H1 (cell line): Measurements from ENCODE around the gene PHC2. TPM values are rescaled to one million over a fixed set of nuclear protein-coding genes. Genes with fewer than 3 reads are reported as not detected.

ENCODE experiments used
- CTCF ChIA-PET: fragments of 300-600 bp; sonication (Branson Sonifier 250); formaldehyde crosslinking; loops from one replicate; lab custom pipeline; 2021; ENCODE audit not compliant: partially characterized antibody; lab: Charles Lee
- POLR2A ChIA-PET: fragments of 300-600 bp; sonication (Branson Sonifier 250); formaldehyde crosslinking; loops from one replicate; lab custom pipeline; 2021; ENCODE audit warnings: inconsistent platforms; ENCODE audit not compliant: partially characterized antibody; lab: Charles Lee
- DNase-seq, 2 experiments: peaks; one replicate each; pipeline versions ENCODE4 v3.0.0 to v3.0.0-alpha.2; 2010 to 2022; ENCODE audit warnings: low spot score in 2 of 2, low read depth in 1 of 2, mixed read lengths in 1 of 2
- FAIRE-seq: peaks from 2 replicates; lab custom pipeline; 2011; peaks lifted over from hg19 to GRCh38; lab: Jason Lieb, UNC
- H2AFZ ChIP-seq: 2 replicates; pipeline ENCODE4 v1.8.1; 2012; ENCODE audit warnings: low read length, inconsistent platforms
- H2AK5ac ChIP-seq: 2 replicates; pipeline ENCODE4 v1.6.1; 2013; ENCODE audit warnings: low read depth, low read length
- H2BK120ac ChIP-seq: replicated peaks from 2 replicates; pipeline ENCODE3; 2013; ENCODE audit warnings: low read depth, low read length, inconsistent platforms
- H2BK12ac ChIP-seq: 2 replicates; pipeline ENCODE4 v1.6.1; 2013; ENCODE audit warnings: low read depth, low read length
- H2BK15ac ChIP-seq: 2 replicates; pipeline ENCODE4 v1.6.1; 2013; ENCODE audit warnings: low read length
- H2BK20ac ChIP-seq: 2 replicates; pipeline ENCODE4 v1.6.1; 2013; ENCODE audit warnings: low read length
- H2BK5ac ChIP-seq: 2 replicates; pipeline ENCODE4 v1.6.1; 2013; ENCODE audit warnings: low read depth, low read length
- H3K14ac ChIP-seq: 2 replicates; pipeline ENCODE4 v1.6.1; 2013; ENCODE audit warnings: inconsistent platforms; ENCODE audit not compliant: insufficient read length
- H3K18ac ChIP-seq: 2 replicates; pipeline ENCODE4 v1.6.1; 2013; ENCODE audit warnings: low read length; ENCODE audit errors: extremely low read depth
- H3K23ac ChIP-seq: 2 replicates; pipeline ENCODE4 v1.6.1; 2013; ENCODE audit warnings: inconsistent platforms; ENCODE audit not compliant: insufficient read length
- H3K23me2 ChIP-seq: 2 replicates; pipeline ENCODE4 v1.6.1; 2013; ENCODE audit warnings: low read depth, low read length
- H3K27ac ChIP-seq: 2 replicates; pipeline ENCODE4 v1.6.1; 2011; ENCODE audit warnings: low read depth, low read length, inconsistent platforms
- H3K27me3 ChIP-seq, 4 experiments: replicated peaks in 1 of 4; 1 replicate in 1 of 4; 2 replicates in 3 of 4; pipeline versions ENCODE4 v1.6.1 to v1.8.1; 2011 to 2013; ENCODE audit warnings: low read length in 3 of 4, mild to moderate bottlenecking in 3 of 4, inconsistent platforms in 2 of 4, mixed read lengths in 2 of 4, moderate library complexity in 1 of 4; ENCODE audit not compliant: control insufficient read depth in 3 of 4, insufficient read depth in 3 of 4; ENCODE audit errors: extremely low read depth in 1 of 4
- H3K36me3 ChIP-seq, 4 experiments: 2 replicates each; pipeline versions ENCODE4 v1.6.1 to v1.8.1; 2011 to 2013; ENCODE audit warnings: mild to moderate bottlenecking in 4 of 4, low read length in 3 of 4, moderate library complexity in 2 of 4, control low read depth in 1 of 4, inconsistent platforms in 1 of 4; ENCODE audit not compliant: insufficient read depth in 4 of 4, control insufficient read depth in 2 of 4
- H3K4ac ChIP-seq: replicated peaks from 2 replicates; pipeline ENCODE3; 2013; ENCODE audit warnings: low read length, low read depth, mixed read lengths, inconsistent platforms; ENCODE audit not compliant: insufficient read length
- H3K4me1 ChIP-seq, 4 experiments: replicated peaks in 1 of 4; 1 replicate in 1 of 4; 2 replicates in 3 of 4; pipeline versions ENCODE4 v1.6.1 to v1.8.1; 2011 to 2013; ENCODE audit warnings: low read length in 3 of 4, inconsistent platforms in 2 of 4, mixed read lengths in 1 of 4; ENCODE audit not compliant: insufficient read depth in 4 of 4, control insufficient read depth in 3 of 4
- H3K4me2 ChIP-seq, 2 experiments: 2 replicates each; pipeline versions ENCODE4 v1.6.1 to v1.8.1; 2011 to 2013; ENCODE audit warnings: low read depth in 2 of 2, low read length in 2 of 2, control low read depth in 1 of 2, inconsistent platforms in 1 of 2, mild to moderate bottlenecking in 1 of 2; ENCODE audit not compliant: insufficient read depth in 1 of 2
- H3K4me3 ChIP-seq, 4 experiments: fragments of 200-600, 300-600 bp in 1 of 4; sonication (generic), shearing (Covaris generic), sonication (Bioruptor Twin) in 1 of 4; 2 replicates each; pipeline versions ENCODE4 v1.5.1 to v1.8.1; 2011 to 2016; ENCODE audit warnings: low read length in 4 of 4, low read depth in 3 of 4, control low read depth in 2 of 4, inconsistent platforms in 2 of 4, mild to moderate bottlenecking in 2 of 4, mixed read lengths in 1 of 4, moderate library complexity in 1 of 4; ENCODE audit not compliant: insufficient read depth in 2 of 4; ENCODE audit errors: extremely low read depth in 1 of 4
- H3K56ac ChIP-seq: replicated peaks from 2 replicates; pipeline ENCODE3; 2013; ENCODE audit warnings: low read depth, mild to moderate bottlenecking, mixed read lengths, low read length, inconsistent platforms; ENCODE audit not compliant: insufficient read length
- H3K79me1 ChIP-seq: 2 replicates; pipeline ENCODE4 v1.6.1; 2013; ENCODE audit warnings: low read depth, low read length, control low read depth
- H3K79me2 ChIP-seq, 2 experiments: 2 replicates each; pipeline versions ENCODE4 v1.6.1 to v1.8.1; 2012 to 2013; ENCODE audit warnings: low read length in 2 of 2, mild to moderate bottlenecking in 2 of 2, inconsistent platforms in 1 of 2; ENCODE audit not compliant: insufficient read depth in 2 of 2, control insufficient read depth in 1 of 2
- H3K9ac ChIP-seq, 4 experiments: replicated peaks in 1 of 4; 1 replicate in 1 of 4; 2 replicates in 3 of 4; pipeline versions ENCODE4 v1.6.1 to v1.8.1; 2011 to 2013; ENCODE audit warnings: low read depth in 3 of 4, low read length in 3 of 4, control low read depth in 2 of 4, mild to moderate bottlenecking in 2 of 4, moderate library complexity in 2 of 4, inconsistent platforms in 1 of 4; ENCODE audit errors: extremely low read depth in 1 of 4
- H3K9me3 ChIP-seq, 2 experiments: 2 replicates each; pipeline versions ENCODE4 v1.6.1 to v1.8.1; 2012 to 2013; ENCODE audit warnings: mild to moderate bottlenecking in 2 of 2, moderate library complexity in 2 of 2, control low read depth in 1 of 2, inconsistent platforms in 1 of 2, low read depth in 1 of 2, low read length in 1 of 2, mixed read lengths in 1 of 2; ENCODE audit not compliant: insufficient read depth in 2 of 2
- H4K20me1 ChIP-seq, 2 experiments: replicated peaks in 1 of 2; 2 replicates each; pipeline versions ENCODE3 to v1.8.1; 2011 to 2013; ENCODE audit warnings: inconsistent platforms in 2 of 2, low read length in 2 of 2, mild to moderate bottlenecking in 1 of 2; ENCODE audit not compliant: insufficient read depth in 2 of 2, control insufficient read depth in 1 of 2
- H4K5ac ChIP-seq: 2 replicates; pipeline ENCODE4 v1.6.1; 2013; ENCODE audit warnings: low read length, low read depth, mixed read lengths, inconsistent platforms; ENCODE audit not compliant: insufficient read length
- H4K8ac ChIP-seq: 2 replicates; pipeline ENCODE4 v1.8.0; 2013; ENCODE audit warnings: mild to moderate bottlenecking, moderate library complexity, low read length, inconsistent platforms; ENCODE audit not compliant: insufficient read depth; ENCODE audit errors: extremely low read depth
- H4K91ac ChIP-seq: replicated peaks from 2 replicates; pipeline ENCODE3; 2013; ENCODE audit warnings: low read length, mixed read lengths, inconsistent platforms; ENCODE audit not compliant: insufficient read length
- CTCF ChIP-seq, 3 experiments: IDR thresholded peaks; 1 replicate in 2 of 3; 2 replicates in 1 of 3; pipeline versions ENCODE4 v1.5.1 to v1.6.1; 2011; ENCODE audit warnings: low read length in 3 of 3, mild to moderate bottlenecking in 3 of 3, inconsistent platforms in 2 of 3, low read depth in 1 of 3, moderate library complexity in 1 of 3; ENCODE audit not compliant: insufficient read depth in 1 of 3; ENCODE audit errors: control extremely low read depth in 1 of 3
- EGR1 ChIP-seq: IDR thresholded peaks from 2 replicates; pipeline ENCODE4 v1.6.1; 2011; ENCODE audit warnings: low read depth, low read length, borderline replicate concordance
- JUN ChIP-seq: IDR thresholded peaks from 2 replicates; pipeline ENCODE4 v1.6.1; 2011; ENCODE audit warnings: low read depth, mild to moderate bottlenecking, improper control_type of control experiment, low read length
- NRF1 ChIP-seq: IDR thresholded peaks from 2 replicates; pipeline ENCODE4 v1.6.1; 2011; ENCODE audit warnings: mild to moderate bottlenecking, low read depth, low read length, improper control_type of control experiment
- POLR2AphosphoS5 ChIP-seq: IDR thresholded peaks from 2 replicates; pipeline ENCODE4 v1.6.1; 2011; ENCODE audit warnings: low read depth, low read length
- RBBP5 ChIP-seq: IDR thresholded peaks from 2 replicates; pipeline ENCODE4 v1.7.1; 2012; ENCODE audit warnings: low read depth, mild to moderate bottlenecking, inconsistent platforms, low read length, moderate library complexity, borderline replicate concordance
- SIN3A ChIP-seq, 2 experiments: IDR thresholded peaks in 1 of 2; conservative IDR thresholded peaks in 1 of 2; 2 replicates each; pipeline ENCODE4 v1.6.1; 2011 to 2012; ENCODE audit warnings: low read length in 2 of 2, improper control_type of control experiment in 1 of 2, low read depth in 1 of 2, mild to moderate bottlenecking in 1 of 2
- SP4 ChIP-seq: IDR thresholded peaks from 2 replicates; pipeline ENCODE4 v1.6.1; 2012; ENCODE audit warnings: low read length, inconsistent platforms
- SUZ12 ChIP-seq: fragments of 200-600 bp; sonication (generic); IDR thresholded peaks from 2 replicates; pipeline ENCODE4 v1.6.1; 2012; ENCODE audit warnings: mild to moderate bottlenecking, inconsistent platforms, low read length, moderate library complexity, mixed read lengths
- WGBS, 2 experiments: shearing (Covaris generic) in 1 of 2; methylation state at CpG; one replicate each; pipeline versions ENCODE4 v1.1.6 to v1.1.7; 2013 to 2015; ENCODE audit warnings: low lambda C conversion rate in 2 of 2, mixed read lengths in 2 of 2, inconsistent platforms in 1 of 2, low coverage in 1 of 2, missing lambda C conversion rate in 1 of 2; ENCODE audit not compliant: insufficient replicate concordance in 2 of 2, insufficient coverage in 1 of 2, insufficient read length in 1 of 2; ENCODE audit errors: extremely low coverage in 1 of 2, missing lambda C conversion rate in 1 of 2; 5-methylcytosine and 5-hydroxymethylcytosine counted together
- polyA plus RNA-seq, 7 experiments: library from polyadenylated mRNA; depleted of rRNA in 3 of 7; stranded (reverse) in 5 of 7; unstranded in 2 of 7; fragments of >200 nt in 5 of 7; fragments of 200-250 nt in 2 of 7; gene quantifications; 1 replicate in 5 of 7; 2 replicates in 1 of 7; 4 replicates in 1 of 7; pipeline versions ENCODE4 v1.2.1 to v1.2.3, GENCODE V29; 2011 to 2013; ENCODE audit warnings: missing spikeins in 2 of 7, mixed read lengths in 2 of 7
- total RNA-seq: library from RNA; stranded (reverse); fragmentation: NEBNext Ultra II Directional; extraction: Animal tissue kit (Norgen Biotek cat#: 25700); gene quantifications from 2 replicates; pipeline ENCODE4 v1.2.1, GENCODE V29; 2021
- TF ChIP-seq, protein P1 (sequence below): IDR thresholded peaks from 2 replicates; pipeline ENCODE4 v1.6.1; 2011; ENCODE audit warnings: low read depth, mild to moderate bottlenecking, low read length; ENCODE audit not compliant: insufficient read depth

Gene PHC2
- total and polyA plus RNA-seq, 2 of the 8 experiments (the other 6 are each of a cell fraction or from before 2014, with no cell fraction given): 5.6 to 14.2 TPM

DNA sequence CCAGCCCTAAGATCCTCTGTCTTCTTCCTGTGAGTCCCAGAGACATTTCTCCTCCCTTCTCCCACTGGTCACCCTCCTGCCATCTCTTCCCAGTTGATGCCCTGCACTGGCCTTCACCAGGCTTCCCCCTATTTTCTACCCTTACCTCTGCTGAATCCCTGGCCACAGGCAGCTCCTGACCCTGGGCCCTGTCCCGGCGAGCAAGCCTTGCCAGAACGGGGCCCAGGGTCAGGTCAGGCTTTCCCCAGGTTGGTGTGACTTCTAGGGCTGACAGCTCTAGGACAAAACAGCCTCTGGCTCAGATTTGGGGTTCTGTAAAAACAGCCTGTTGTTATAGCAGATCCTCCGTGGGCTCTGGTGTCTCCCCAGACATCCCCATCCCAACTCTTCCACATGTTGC, 57.3 kb downstream of the PHC2 start:
- H2AK5ac ChIP-seq: no peak overlapping the region
- H4K8ac ChIP-seq: no peak overlapping the region
- H3K27me3 ChIP-seq: no peaks in the 10 kb centered on the region
- H3K4me3 ChIP-seq: no peak overlapping the region
- no peak overlapping the region for H3K56ac ChIP-seq
- H4K20me1 ChIP-seq: no peaks in the 10 kb centered on the region
- H3K4me2 ChIP-seq: no peak overlapping the region
- no peak overlapping the region for H2BK20ac ChIP-seq
- H3K9me3 ChIP-seq: no peaks in the 10 kb centered on the region
- WGBS, 2 experiments: 96% methylated on average over 4 of the region's 4 CpGs; no CpG with 5 or more reads in 1 of the 2 experiments
- no peaks in the 10 kb centered on the region for H3K23me2 ChIP-seq
- CTCF ChIA-PET: interaction anchor here (1.1 to 5.0 kb wide), 4 partner anchors 35 to 82 kb away, joined by 5 to 48 read pairs (median 8); no protein-coding TSS in a partner anchor
- no peak overlapping the region for H3K4ac ChIP-seq
- H2BK15ac ChIP-seq: no peak overlapping the region
- no peak overlapping the region for H3K18ac ChIP-seq
- POLR2A ChIA-PET: interaction anchor here (0.8 to 1.2 kb wide), 2 partner anchors 10 to 93 kb away, joined by 3 read pairs; no protein-coding TSS in a partner anchor
- no peaks in the 10 kb centered on the region for H3K79me2 ChIP-seq
- no peak overlapping the region for H2BK5ac ChIP-seq
- H3K4me1 ChIP-seq: peaks cover 0 to 6% (median 1%) of the 10 kb centered on the region in 4 experiments; a peak in 2 of 7 replicates
- H3K23ac ChIP-seq: no peak overlapping the region
- no peak overlapping the region for H4K5ac ChIP-seq
- FAIRE-seq: no peak
- H3K79me1 ChIP-seq: no peaks in the 10 kb centered on the region
- no peak overlapping the region for H2BK12ac ChIP-seq
- H3K27ac ChIP-seq: no peak overlapping the region
- no peak overlapping the region for H2BK120ac ChIP-seq
- no peak overlapping the region for H2AFZ ChIP-seq
- no peaks in the 10 kb centered on the region for H3K36me3 ChIP-seq
- no peak overlapping the region for H4K91ac ChIP-seq
- H3K9ac ChIP-seq: no peak overlapping the region
- no peak for DNase-seq
- H3K14ac ChIP-seq: no peak overlapping the region
- TF ChIP-seq SIN3A (conservative IDR thresholded peaks at IDR 0.05 in 1 of 2, IDR thresholded peaks at IDR 0.05 in 1 of 2; ENCODE audit: low read depth in 1 of 2, low read length in 2 of 2) (no peak), POLR2AphosphoS5 (no peak), JUN (no peak), CTCF (IDR thresholded peaks at IDR 0.05; ENCODE audit: control extremely low read depth in 1 of 3, insufficient read depth in 1 of 3, low read depth in 1 of 3, low read length in 3 of 3) (no peak), NRF1 (no peak), EGR1 (no peak), SUZ12 (no peak), SP4 (no peak), RBBP5 (no peak)
- TF ChIP-seq, protein P1, sequence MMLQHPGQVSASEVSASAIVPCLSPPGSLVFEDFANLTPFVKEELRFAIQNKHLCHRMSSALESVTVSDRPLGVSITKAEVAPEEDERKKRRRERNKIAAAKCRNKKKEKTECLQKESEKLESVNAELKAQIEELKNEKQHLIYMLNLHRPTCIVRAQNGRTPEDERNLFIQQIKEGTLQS: no peak
